GM12872 (cell line): ENCODE results near the gene IL20.
A peak's percentile ranks its signal among the peaks of the same experiment; 100 is the strongest.

Experiments used
- TF ChIP-seq, protein P1 (sequence below): IDR thresholded peaks from 3 replicates; pipeline ENCODE4 v1.5.1; 2011; ENCODE audit warnings: low read depth, mild to moderate bottlenecking, low read length, moderate library complexity; ENCODE audit not compliant: insufficient read depth

The IL20 gene

DNA sequence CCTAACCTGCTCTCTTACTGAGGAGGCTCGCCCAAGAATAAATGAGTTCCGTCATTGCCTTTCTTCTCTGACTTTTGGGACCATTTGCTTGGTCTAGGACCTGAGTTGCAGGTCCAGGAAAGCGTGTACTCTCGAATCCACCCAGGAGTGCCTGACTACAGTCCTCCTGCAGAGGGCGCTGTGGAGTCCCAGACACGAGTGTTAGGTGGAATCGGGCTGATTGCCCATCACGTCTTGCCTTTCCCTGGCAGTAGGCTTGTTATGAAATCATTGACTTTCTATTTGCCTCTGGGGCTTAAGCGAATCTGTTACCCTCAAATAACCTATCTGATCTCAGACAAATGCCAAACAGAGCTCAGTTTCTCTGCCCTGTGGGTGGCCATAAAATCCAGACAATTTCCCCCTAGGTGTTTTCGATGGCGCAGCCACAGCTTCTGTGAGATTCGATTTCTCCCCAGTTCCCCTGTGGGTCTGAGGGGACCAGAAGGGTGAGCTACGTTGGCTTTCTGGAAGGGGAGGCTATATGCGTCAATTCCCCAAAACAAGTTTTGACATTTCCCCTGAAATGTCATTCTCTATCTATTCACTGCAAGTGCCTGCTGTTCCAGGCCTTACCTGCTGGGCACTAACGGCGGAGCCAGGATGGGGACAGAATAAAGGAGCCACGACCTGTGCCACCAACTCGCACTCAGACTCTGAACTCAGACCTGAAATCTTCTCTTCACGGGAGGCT, at the start of gene IL20:
TSS of gene IL20 (plus strand) at position 685 of the 733 bp plus-strand sequence. CDS start 230 bp downstream, outside the sequence.
- TF ChIP-seq, protein P1, sequence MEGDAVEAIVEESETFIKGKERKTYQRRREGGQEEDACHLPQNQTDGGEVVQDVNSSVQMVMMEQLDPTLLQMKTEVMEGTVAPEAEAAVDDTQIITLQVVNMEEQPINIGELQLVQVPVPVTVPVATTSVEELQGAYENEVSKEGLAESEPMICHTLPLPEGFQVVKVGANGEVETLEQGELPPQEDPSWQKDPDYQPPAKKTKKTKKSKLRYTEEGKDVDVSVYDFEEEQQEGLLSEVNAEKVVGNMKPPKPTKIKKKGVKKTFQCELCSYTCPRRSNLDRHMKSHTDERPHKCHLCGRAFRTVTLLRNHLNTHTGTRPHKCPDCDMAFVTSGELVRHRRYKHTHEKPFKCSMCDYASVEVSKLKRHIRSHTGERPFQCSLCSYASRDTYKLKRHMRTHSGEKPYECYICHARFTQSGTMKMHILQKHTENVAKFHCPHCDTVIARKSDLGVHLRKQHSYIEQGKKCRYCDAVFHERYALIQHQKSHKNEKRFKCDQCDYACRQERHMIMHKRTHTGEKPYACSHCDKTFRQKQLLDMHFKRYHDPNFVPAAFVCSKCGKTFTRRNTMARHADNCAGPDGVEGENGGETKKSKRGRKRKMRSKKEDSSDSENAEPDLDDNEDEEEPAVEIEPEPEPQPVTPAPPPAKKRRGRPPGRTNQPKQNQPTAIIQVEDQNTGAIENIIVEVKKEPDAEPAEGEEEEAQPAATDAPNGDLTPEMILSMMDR: peak; percentile 98

- TF ChIP-seq, protein P1: no peak
Observed at GRCh38 chr1:206816390-206817287, 48.8 kb upstream of the IL20 start.

GRCh38 chr1:206821493-206821892, 43.9 kb upstream of the IL20 start:
- TF ChIP-seq, protein P1: no peak

DNA sequence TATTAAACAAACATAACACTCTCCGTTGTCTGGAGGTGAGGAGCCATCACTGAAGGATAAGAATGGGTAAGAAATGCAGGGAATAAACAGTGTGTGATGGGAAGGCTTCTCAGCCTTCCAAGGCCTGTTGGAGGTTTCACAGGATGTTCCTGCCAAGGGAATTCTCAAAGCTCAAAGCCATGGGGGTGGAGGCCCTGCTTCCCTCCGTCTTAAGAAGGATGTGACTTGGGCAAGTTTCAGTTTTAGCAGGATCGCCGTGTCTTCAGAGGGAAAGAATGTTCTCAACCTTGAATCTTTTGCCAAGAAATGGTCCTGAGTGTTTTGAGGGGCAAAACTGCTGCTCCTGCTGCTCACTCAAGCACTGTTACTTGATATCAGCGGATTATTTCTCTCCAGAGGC, 41.7 kb upstream of the IL20 start:
- TF ChIP-seq, protein P1: no peak

- TF ChIP-seq, protein P1: no peak
Observed at GRCh38 chr1:206824331-206824730, 41.1 kb upstream of the IL20 start.

DNA sequence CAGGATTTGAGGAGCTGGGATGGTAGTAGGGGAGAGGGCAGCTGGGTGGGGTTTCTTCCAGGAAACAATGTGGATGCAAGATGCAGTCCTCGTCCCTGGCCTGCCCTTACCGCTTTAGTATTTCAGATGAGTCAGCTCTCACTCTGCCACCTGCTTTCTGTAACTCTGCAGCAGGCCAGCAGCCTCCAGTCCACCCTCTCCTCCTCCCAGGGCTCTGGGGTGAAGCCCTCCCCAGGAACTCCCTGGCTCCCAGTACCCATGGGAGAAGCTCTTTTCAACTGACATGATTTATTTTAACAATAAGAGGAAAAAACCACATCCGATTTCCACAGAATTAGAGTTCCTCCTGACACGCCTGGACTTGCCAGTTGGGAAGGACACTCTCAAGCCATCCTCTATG, 39.0 kb upstream of the IL20 start:
- TF ChIP-seq, protein P1: no peak

DNA sequence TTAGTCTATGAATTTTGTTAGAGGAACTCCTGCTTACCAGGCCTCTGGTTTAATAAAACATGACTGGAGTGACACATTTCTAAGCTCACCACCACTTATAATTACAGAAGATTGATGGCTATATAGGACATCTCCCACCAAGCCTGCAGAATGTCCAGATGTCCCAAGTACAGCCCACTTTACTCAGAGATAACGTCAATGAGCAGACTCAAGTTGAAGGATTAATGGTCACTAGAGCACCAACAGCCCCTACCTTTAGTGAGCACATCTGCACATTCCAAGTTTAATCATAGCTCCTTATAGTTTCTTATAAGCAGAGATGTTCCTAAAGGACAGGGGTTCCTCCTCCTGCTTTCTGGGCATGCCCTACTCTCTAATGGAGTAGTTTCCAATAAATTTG, 37.4 kb upstream of the IL20 start:
- TF ChIP-seq, protein P1: no peak
